Ascending aorta (tissue), 2 donors: ENCODE data around the gene SYNE3. TPM values are rescaled to one million over a fixed set of nuclear protein-coding genes. Genes with fewer than 3 reads are reported as not detected.

Source experiments
- DNase-seq, 2 donors: peaks; one replicate each; pipeline ENCODE4 v3.0.0-alpha.2; 2019; ENCODE audit warnings: low spot score in 2 of 2
- H3K27ac ChIP-seq, 2 donors: fragments of 200-600 bp; sonication (generic); one replicate each; pipeline ENCODE4 v1.5.1; 2016 to 2017; ENCODE audit warnings: mild to moderate bottlenecking in 1 of 2
- H3K27me3 ChIP-seq: fragments of 200-600 bp; sonication (generic); one replicate; pipeline ENCODE4 v1.5.1; 2017
- H3K36me3 ChIP-seq, 2 donors: fragments of 200-600 bp; sonication (generic); one replicate each; pipeline ENCODE4 v1.5.1; 2016
- H3K4me1 ChIP-seq, 2 donors: fragments of 200-600 bp; sonication (generic); one replicate each; pipeline ENCODE4 v1.5.1; 2016 to 2017; ENCODE audit warnings: mild to moderate bottlenecking in 1 of 2
- H3K4me3 ChIP-seq, 2 donors: fragments of 200-600 bp; sonication (generic); one replicate each; pipeline ENCODE4 v1.5.1; 2016 to 2017; ENCODE audit warnings: mild to moderate bottlenecking in 1 of 2
- H3K9me3 ChIP-seq, 2 donors: fragments of 200-600 bp; sonication (generic); one replicate each; pipeline ENCODE4 v1.5.1; 2016
- intact Hi-C: fragments of 100-400 bp; cut with DNase I; formaldehyde crosslinking; loops from one replicate; pipeline ENCODE4 v1.15.1; 2023
- total RNA-seq: library from RNA; depleted of rRNA; stranded (reverse); fragments of >200 nt; gene quantifications from one replicate; pipeline ENCODE4 v1.1.0, GENCODE V29; 2016
- TF ChIP-seq, protein P1 (sequence below), 3 experiments: fragments of 200-600 bp in 2 of 3; fragments of 450-650 bp in 1 of 3; sonication (generic) in 2 of 3; IDR thresholded peaks; one replicate each; pipeline ENCODE4 v1.5.1; 2016 to 2019; ENCODE audit warnings: antibody characterized with exemption in 3 of 3, mild to moderate bottlenecking in 1 of 3, moderate library complexity in 1 of 3

Gene SYNE3
- total RNA-seq, 1 donor from 2014 or later, result 84.1 TPM

DNA sequence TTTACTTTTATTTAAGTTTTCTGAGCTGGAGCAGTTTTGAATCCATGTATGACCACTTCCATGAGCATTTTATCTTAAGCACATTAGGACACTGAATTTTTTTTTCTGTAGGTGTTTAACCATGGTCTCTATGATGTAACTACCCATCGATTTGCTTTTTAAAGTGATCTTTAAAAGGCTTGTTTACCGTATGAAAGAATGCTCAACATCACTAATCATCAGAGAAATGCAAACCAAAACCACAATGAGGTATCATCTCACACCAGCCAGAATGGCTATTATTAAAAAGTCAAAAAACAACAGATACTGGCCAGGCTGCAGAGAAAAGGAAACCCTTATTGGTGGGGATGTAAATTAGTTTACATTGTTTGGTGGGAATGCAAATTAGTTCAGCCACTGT lies 41.4 kb upstream of the SYNE3 start:
- TF ChIP-seq, protein P1, sequence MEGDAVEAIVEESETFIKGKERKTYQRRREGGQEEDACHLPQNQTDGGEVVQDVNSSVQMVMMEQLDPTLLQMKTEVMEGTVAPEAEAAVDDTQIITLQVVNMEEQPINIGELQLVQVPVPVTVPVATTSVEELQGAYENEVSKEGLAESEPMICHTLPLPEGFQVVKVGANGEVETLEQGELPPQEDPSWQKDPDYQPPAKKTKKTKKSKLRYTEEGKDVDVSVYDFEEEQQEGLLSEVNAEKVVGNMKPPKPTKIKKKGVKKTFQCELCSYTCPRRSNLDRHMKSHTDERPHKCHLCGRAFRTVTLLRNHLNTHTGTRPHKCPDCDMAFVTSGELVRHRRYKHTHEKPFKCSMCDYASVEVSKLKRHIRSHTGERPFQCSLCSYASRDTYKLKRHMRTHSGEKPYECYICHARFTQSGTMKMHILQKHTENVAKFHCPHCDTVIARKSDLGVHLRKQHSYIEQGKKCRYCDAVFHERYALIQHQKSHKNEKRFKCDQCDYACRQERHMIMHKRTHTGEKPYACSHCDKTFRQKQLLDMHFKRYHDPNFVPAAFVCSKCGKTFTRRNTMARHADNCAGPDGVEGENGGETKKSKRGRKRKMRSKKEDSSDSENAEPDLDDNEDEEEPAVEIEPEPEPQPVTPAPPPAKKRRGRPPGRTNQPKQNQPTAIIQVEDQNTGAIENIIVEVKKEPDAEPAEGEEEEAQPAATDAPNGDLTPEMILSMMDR (IDR thresholded peaks at IDR 0.05), result no peak
- no peak overlapping the region for H3K27ac ChIP-seq
- intact Hi-C loops, result no loop called here

GRCh38 chr14:95557291-95557690 lies 40.8 kb upstream of the SYNE3 start:
- H3K27me3 ChIP-seq, result no peaks in the 10 kb centered on the region
- no peaks in the 10 kb centered on the region for H3K9me3 ChIP-seq
- no peak overlapping the region for H3K27ac ChIP-seq
- no peak overlapping the region for H3K4me3 ChIP-seq
- DNase-seq, result no peak
- H3K4me1 ChIP-seq, result no peaks in the 10 kb centered on the region
- H3K36me3 ChIP-seq, result no peaks in the 10 kb centered on the region
- TF ChIP-seq, protein P1 (IDR thresholded peaks at IDR 0.05), result no peak
- intact Hi-C loops, result no loop called here

More for the DNA sequence above, 41.4 kb upstream of the SYNE3 start:
- no peaks in the 10 kb centered on the region for H3K4me1 ChIP-seq
- H3K27me3 ChIP-seq, result no peaks in the 10 kb centered on the region
- no peak for DNase-seq
- no peaks in the 10 kb centered on the region for H3K9me3 ChIP-seq
- no peaks in the 10 kb centered on the region for H3K36me3 ChIP-seq
- no peak overlapping the region for H3K4me3 ChIP-seq

DNA sequence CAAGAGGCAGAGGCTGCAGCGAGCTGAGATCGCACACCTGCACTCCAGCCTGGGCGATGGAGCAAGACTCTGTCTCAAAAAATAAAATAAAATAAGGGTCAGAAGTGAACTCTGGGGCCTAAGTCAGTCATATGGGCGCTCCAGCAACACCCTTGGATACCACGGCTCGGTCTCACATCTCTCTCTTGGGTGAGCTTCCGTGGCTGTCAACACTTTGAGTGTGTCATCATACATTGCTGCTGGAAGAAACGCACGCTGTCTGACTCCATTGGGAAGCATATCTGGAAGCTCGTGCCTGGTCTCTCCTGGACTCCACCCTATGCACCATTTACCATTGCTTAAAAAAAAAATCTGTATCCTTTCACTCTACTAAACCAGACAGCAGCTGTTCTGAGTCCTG lies 38.6 kb upstream of the SYNE3 start:
- Histone ChIP-seq H3K4me3 (no peak overlapping the region), H3K27me3 (no peaks in the 10 kb centered on the region), H3K4me1 (no peaks in the 10 kb centered on the region), H3K36me3 (no peaks in the 10 kb centered on the region), H3K27ac (no peak overlapping the region), H3K9me3 (no peaks in the 10 kb centered on the region)
- no peak for DNase-seq
- intact Hi-C loops, result no loop called here
- TF ChIP-seq, protein P1 (IDR thresholded peaks at IDR 0.05), result no peak

DNA sequence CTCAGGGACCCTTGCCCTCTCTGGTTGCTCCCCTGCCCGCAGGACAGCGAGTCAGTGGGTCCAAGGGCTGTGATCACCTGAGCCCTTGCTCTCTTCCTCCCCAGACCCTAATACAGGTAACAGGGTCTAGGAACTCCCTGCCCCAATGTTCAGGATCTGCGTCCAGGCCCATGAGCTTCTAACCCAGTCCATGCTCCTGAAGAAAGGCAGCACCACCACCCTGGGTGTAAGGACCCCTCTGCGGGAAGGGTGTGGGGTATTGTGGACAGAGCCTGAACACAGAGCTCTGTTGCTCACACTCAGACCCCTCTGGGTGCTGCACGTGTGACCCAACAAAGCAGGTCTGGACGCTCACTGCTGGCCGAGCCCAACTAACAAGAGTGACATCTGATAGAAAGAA lies 36.7 kb upstream of the SYNE3 start:
- no peak overlapping the region for H3K27ac ChIP-seq
- no peaks in the 10 kb centered on the region for H3K27me3 ChIP-seq
- H3K4me1 ChIP-seq, result no peaks in the 10 kb centered on the region
- no peaks in the 10 kb centered on the region for H3K36me3 ChIP-seq
- H3K4me3 ChIP-seq, result no peak overlapping the region
- no peak for DNase-seq
- no peaks in the 10 kb centered on the region for H3K9me3 ChIP-seq
- intact Hi-C loops, result no loop called here
- TF ChIP-seq, protein P1 (IDR thresholded peaks at IDR 0.05), result no peak

DNA sequence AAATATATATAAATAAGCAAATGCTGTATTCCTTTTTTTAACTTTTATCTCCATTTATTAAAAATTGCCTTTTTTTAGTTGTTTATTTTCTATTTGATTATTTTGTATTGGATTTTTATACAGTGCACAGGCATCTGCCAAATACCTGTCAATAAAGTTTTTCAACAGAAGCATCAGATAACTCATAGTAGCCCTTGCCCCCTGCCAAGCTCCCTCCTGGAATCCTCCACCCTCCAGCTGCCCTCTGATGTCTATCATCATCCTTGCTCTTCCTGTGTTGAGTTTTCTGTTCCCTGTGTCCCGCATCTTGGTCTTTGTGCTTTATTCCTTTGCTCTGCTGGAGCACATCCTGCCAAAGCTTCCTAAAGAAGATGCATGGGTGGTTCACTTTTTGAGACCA lies 35.0 kb upstream of the SYNE3 start:
- no peaks in the 10 kb centered on the region for H3K9me3 ChIP-seq
- no peaks in the 10 kb centered on the region for H3K27me3 ChIP-seq
- no peak overlapping the region for H3K4me3 ChIP-seq
- TF ChIP-seq, protein P1 (IDR thresholded peaks at IDR 0.05), result no peak
- no peaks in the 10 kb centered on the region for H3K36me3 ChIP-seq
- H3K27ac ChIP-seq, result no peak overlapping the region
- intact Hi-C loops, result no loop called here
- no peak for DNase-seq
- peaks cover 0 to 9% of the 10 kb centered on the region in 2 donors for H3K4me1 ChIP-seq
